Muscle of leg (tissue), 16 donors: ENCODE results near the gene DISP3. TPM values are rescaled to one million over a fixed set of nuclear protein-coding genes. Genes with fewer than 3 reads are reported as not detected.

ENCODE experiments used
- DNase-seq: peaks from one replicate; pipeline ENCODE4 v3.0.0; 2013
- H3K27ac ChIP-seq: one replicate; pipeline ENCODE4 v1.5.1; 2013; ENCODE audit warnings: mild to moderate bottlenecking, low read length, control low read depth
- H3K27me3 ChIP-seq: one replicate; pipeline ENCODE4 v1.6.1; 2013; ENCODE audit warnings: low read length; ENCODE audit not compliant: control insufficient read depth, insufficient read depth
- H3K36me3 ChIP-seq: one replicate; pipeline ENCODE4 v1.6.1; 2013; ENCODE audit warnings: low read length; ENCODE audit not compliant: control insufficient read depth, insufficient read depth
- H3K4me1 ChIP-seq: one replicate; pipeline ENCODE4 v1.6.1; 2013; ENCODE audit warnings: low read length; ENCODE audit not compliant: control insufficient read depth, insufficient read depth
- H3K4me3 ChIP-seq: one replicate; pipeline ENCODE4 v1.5.1; 2013; ENCODE audit warnings: low read length, control low read depth
- H3K9me3 ChIP-seq: replicated peaks from 2 replicates; pipeline ENCODE4 v1.6.1; 2013; ENCODE audit warnings: low read depth, low read length; ENCODE audit not compliant: control insufficient read depth
- WGBS: methylation state at CpG from one replicate; pipeline ENCODE4 v1.1.5; 2013; ENCODE audit warnings: missing lambda C conversion rate; ENCODE audit not compliant: insufficient coverage; 5-methylcytosine and 5-hydroxymethylcytosine counted together
- long read RNA-seq, 11 donors: transcript quantifications; one replicate each; lab custom pipeline, GENCODE V29; 2026
- polyA plus RNA-seq, 8 donors: library from polyadenylated mRNA; unstranded; fragments of 120-200 nt; gene quantifications; one replicate each; pipeline versions ENCODE4 v1.2.1 to v1.2.3, GENCODE V29; 2013; ENCODE audit warnings: inconsistent platforms in 1 of 8, low replicate concordance in 1 of 8; ENCODE audit not compliant: insufficient read length in 8 of 8, insufficient read depth in 1 of 8
- total RNA-seq: library from RNA; stranded (reverse); fragments of 120-200 nt; gene quantifications from one replicate; pipeline ENCODE4 v1.2.4, GENCODE V29; 2013

Gene DISP3
- total RNA-seq: 0.18 TPM
- under 1 TPM; 0.09 to 0.58 (median 0.18) TPM for polyA plus RNA-seq
- long read RNA-seq, donor 1: 0 reads
- long read RNA-seq, donor 2: 0 reads
- long read RNA-seq, donor 3: 0 reads
- long read RNA-seq, donor 4: 0 reads
- long read RNA-seq, donor 5: 0 reads
- long read RNA-seq, donor 6: 0 reads
- long read RNA-seq, donor 7: 0 reads
- long read RNA-seq, donor 8: 0 reads
- long read RNA-seq, donor 9: 0 reads
- long read RNA-seq, donor 10: 0 reads
- long read RNA-seq, donor 11: 0 reads

GRCh38 chr1:11478571-11479374 lies at the start of gene DISP3:
TSS of gene DISP3 (plus strand) at chr1:11479155. CDS start at chr1:11500993, 21,838 bp downstream.
- WGBS: under 1% methylated on average over 96 of the region's 96 CpGs
- peak; percentile 52 for DNase-seq
- Histone ChIP-seq H3K4me1 (peaks cover 11% of the 10 kb centered on the region), H3K27ac (no peak within 1 kb of the TSS), H3K9me3 (no peaks in the 10 kb centered on the region), H3K27me3 (peaks cover 50% of the 10 kb centered on the region), H3K4me3 (peak within 1 kb of the TSS; percentile 45), H3K36me3 (no peaks in the 10 kb centered on the region)

- Histone ChIP-seq H3K4me1 (no peaks in the 10 kb centered on the region), H3K4me3 (no peak overlapping the region), H3K27me3 (peaks cover 4% of the 10 kb centered on the region), H3K36me3 (no peaks in the 10 kb centered on the region), H3K27ac (no peak overlapping the region), H3K9me3 (no peaks in the 10 kb centered on the region)
- DNase-seq: no peak
- WGBS: 51% methylated on average over 5 of the region's 6 CpGs
Observed at GRCh38 chr1:11429226-11429625, 49.7 kb upstream of the DISP3 start.

GRCh38 chr1:11429935-11430334 lies 49.0 kb upstream of the DISP3 start:
- 97% methylated on average over 6 of the region's 10 CpGs for WGBS
- Histone ChIP-seq H3K27me3 (peaks cover 6% of the 10 kb centered on the region), H3K9me3 (no peaks in the 10 kb centered on the region), H3K27ac (no peak overlapping the region), H3K4me3 (no peak overlapping the region), H3K36me3 (no peaks in the 10 kb centered on the region), H3K4me1 (no peaks in the 10 kb centered on the region)
- no peak for DNase-seq

DNA sequence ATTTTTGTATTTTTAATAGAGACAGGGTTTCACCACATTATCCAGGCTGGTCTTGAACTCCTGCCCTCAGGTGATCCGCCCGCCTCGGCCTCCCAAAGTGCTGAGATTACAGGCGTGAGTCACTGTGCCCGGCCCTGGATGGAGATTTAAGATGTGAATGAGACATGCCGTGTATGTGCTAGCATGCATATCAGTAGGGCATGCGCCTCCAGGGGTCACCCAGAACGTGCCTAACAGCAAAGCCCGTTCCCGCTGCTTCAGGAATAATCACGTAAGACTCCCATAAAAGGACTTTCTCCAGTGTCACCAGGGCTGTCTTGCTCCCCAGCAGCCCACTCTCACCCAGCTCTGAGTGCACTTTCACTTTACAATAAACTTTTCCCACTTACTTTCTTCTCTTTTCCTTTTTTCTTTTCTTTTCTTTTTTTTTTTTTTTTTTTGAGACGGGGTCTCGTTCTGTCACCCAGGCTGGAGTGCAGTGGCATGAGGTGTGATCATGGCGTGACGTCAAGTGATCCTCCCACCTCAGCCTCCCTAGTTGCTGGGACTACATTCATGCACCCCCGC lies 46.9 kb upstream of the DISP3 start:
- no peaks in the 10 kb centered on the region for H3K36me3 ChIP-seq
- no peak for DNase-seq
- 58% methylated on average over 9 of the region's 16 CpGs for WGBS
- H3K9me3 ChIP-seq: no peaks in the 10 kb centered on the region
- H3K27ac ChIP-seq: no peak overlapping the region
- H3K4me1 ChIP-seq: no peaks in the 10 kb centered on the region
- peaks cover 13% of the 10 kb centered on the region for H3K27me3 ChIP-seq
- no peak overlapping the region for H3K4me3 ChIP-seq

- Histone ChIP-seq H3K4me3 (no peak overlapping the region), H3K36me3 (no peaks in the 10 kb centered on the region), H3K4me1 (no peaks in the 10 kb centered on the region), H3K27ac (no peak overlapping the region), H3K9me3 (no peaks in the 10 kb centered on the region), H3K27me3 (peaks cover 14% of the 10 kb centered on the region)
- 74% methylated on average over 4 of the region's 4 CpGs for WGBS
- no peak for DNase-seq
Observed at GRCh38 chr1:11432526-11432925, 46.4 kb upstream of the DISP3 start.

GRCh38 chr1:11434501-11434900 lies 44.5 kb upstream of the DISP3 start:
- 49% methylated on average over 4 of the region's 5 CpGs for WGBS
- no peak overlapping the region for H3K4me3 ChIP-seq
- no peak for DNase-seq
- no peaks in the 10 kb centered on the region for H3K9me3 ChIP-seq
- no peak overlapping the region for H3K27ac ChIP-seq
- H3K4me1 ChIP-seq: no peaks in the 10 kb centered on the region
- H3K36me3 ChIP-seq: no peaks in the 10 kb centered on the region
- H3K27me3 ChIP-seq: peaks cover 22% of the 10 kb centered on the region

GRCh38 chr1:11434926-11435325 lies 44.0 kb upstream of the DISP3 start:
- Histone ChIP-seq H3K4me1 (no peaks in the 10 kb centered on the region), H3K36me3 (no peaks in the 10 kb centered on the region), H3K27me3 (peaks cover 23% of the 10 kb centered on the region), H3K9me3 (no peaks in the 10 kb centered on the region), H3K4me3 (no peak overlapping the region), H3K27ac (no peak overlapping the region)
- DNase-seq: no peak
- 84% methylated on average over 11 of the region's 11 CpGs for WGBS

DNA sequence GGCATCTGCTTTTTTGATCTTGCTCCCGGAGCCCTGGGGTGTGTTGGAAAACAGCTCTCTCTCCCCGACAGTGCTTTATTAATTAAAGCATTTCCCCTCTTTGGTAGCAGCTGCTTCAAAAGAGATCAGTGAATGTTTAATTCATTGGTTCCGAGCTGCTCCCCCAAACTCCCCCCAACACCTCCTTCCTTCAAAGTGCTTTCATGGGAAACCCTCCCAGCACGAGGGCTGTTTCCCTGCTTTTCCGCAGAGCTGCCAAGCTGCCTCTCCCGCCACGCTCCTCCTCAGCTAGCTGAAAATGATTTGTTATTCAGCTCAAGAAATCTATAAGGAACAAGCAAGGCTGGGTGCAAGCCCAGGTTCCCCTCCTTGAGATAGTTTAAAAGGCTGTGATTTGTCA lies 40.0 kb upstream of the DISP3 start:
- Histone ChIP-seq H3K27me3 (peaks cover 31% of the 10 kb centered on the region), H3K36me3 (no peaks in the 10 kb centered on the region), H3K4me1 (no peaks in the 10 kb centered on the region), H3K9me3 (no peaks in the 10 kb centered on the region), H3K4me3 (no peak overlapping the region), H3K27ac (no peak overlapping the region)
- no peak for DNase-seq
- WGBS: 0% methylated on average over 1 of the region's 7 CpGs

- no peak overlapping the region for H3K4me3 ChIP-seq
- no peaks in the 10 kb centered on the region for H3K36me3 ChIP-seq
- no peaks in the 10 kb centered on the region for H3K9me3 ChIP-seq
- WGBS: 55% methylated on average over 6 of the region's 11 CpGs
- DNase-seq: no peak
- no peaks in the 10 kb centered on the region for H3K4me1 ChIP-seq
- no peak overlapping the region for H3K27ac ChIP-seq
- peaks cover 33% of the 10 kb centered on the region for H3K27me3 ChIP-seq
Observed at GRCh38 chr1:11441211-11441952, 37.6 kb upstream of the DISP3 start.

DNA sequence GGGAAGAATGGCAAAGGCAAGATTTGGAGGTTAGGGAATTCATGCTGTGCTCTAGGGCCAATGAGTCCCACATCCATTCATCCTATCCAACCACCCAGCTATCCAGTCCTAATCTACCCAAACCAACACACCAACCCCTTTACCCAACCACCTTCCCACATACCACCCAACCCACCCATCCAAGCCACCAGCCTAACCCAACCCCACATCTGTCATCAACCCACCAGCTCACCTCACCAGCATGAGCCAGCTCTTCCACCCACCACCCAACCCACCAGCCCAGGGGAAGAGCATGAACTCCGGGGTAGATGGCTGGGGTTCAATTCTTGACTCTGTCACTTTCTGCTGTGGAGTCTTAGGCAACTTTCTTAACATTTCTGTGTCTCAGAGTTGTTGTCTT lies 35.9 kb upstream of the DISP3 start:
- H3K4me1 ChIP-seq: no peaks in the 10 kb centered on the region
- H3K36me3 ChIP-seq: no peaks in the 10 kb centered on the region
- no peaks in the 10 kb centered on the region for H3K9me3 ChIP-seq
- no CpG with 5 or more reads among the region's 1 CpG for WGBS
- H3K27me3 ChIP-seq: peaks cover 31% of the 10 kb centered on the region
- no peak overlapping the region for H3K27ac ChIP-seq
- H3K4me3 ChIP-seq: no peak overlapping the region
- no peak for DNase-seq
